Trophoblast cell (in vitro differentiated cells and primary cell): Measurements from ENCODE around the gene ZNF366.

ENCODE experiments used
- DNase-seq, 2 donors: peaks; one replicate each; pipeline ENCODE4 v3.0.0-alpha.2; 2016
- H2AFZ ChIP-seq: 2 replicates; pipeline ENCODE4 v1.6.1; 2013; ENCODE audit warnings: low read length, moderate library complexity, mild to moderate bottlenecking; ENCODE audit not compliant: insufficient read depth, poor library complexity
- H2AK5ac ChIP-seq: 2 replicates; pipeline ENCODE4 v1.6.1; 2013; ENCODE audit warnings: mild to moderate bottlenecking, low read length
- H2BK120ac ChIP-seq: 2 replicates; pipeline ENCODE4 v1.6.1; 2013; ENCODE audit warnings: low read length, mild to moderate bottlenecking, moderate library complexity; ENCODE audit not compliant: insufficient read depth, poor library complexity
- H2BK12ac ChIP-seq: 2 replicates; pipeline ENCODE4 v1.6.1; 2013; ENCODE audit warnings: mild to moderate bottlenecking, low read length, moderate library complexity
- H2BK5ac ChIP-seq: 2 replicates; pipeline ENCODE4 v1.6.1; 2013; ENCODE audit warnings: low read length, low read depth, moderate library complexity, mild to moderate bottlenecking; ENCODE audit not compliant: poor library complexity
- H3K14ac ChIP-seq: 2 replicates; pipeline ENCODE4 v1.6.1; 2013; ENCODE audit warnings: mild to moderate bottlenecking, low read length
- H3K18ac ChIP-seq: 2 replicates; pipeline ENCODE4 v1.6.1; 2013; ENCODE audit warnings: mild to moderate bottlenecking, low read length
- H3K23ac ChIP-seq: 2 replicates; pipeline ENCODE4 v1.6.1; 2013; ENCODE audit warnings: low read length
- H3K27ac ChIP-seq: 2 replicates; pipeline ENCODE4 v1.5.1; 2013; ENCODE audit warnings: low read depth, mild to moderate bottlenecking, inconsistent platforms, low read length, moderate library complexity
- H3K27me3 ChIP-seq: 2 replicates; pipeline ENCODE4 v1.6.1; 2013; ENCODE audit warnings: inconsistent platforms, mild to moderate bottlenecking, low read length, moderate library complexity; ENCODE audit not compliant: insufficient read depth
- H3K36me3 ChIP-seq, 2 experiments: 1 replicate in 1 of 2; 2 replicates in 1 of 2; pipeline ENCODE4 v1.6.1; 2013; ENCODE audit warnings: low read length in 2 of 2, mild to moderate bottlenecking in 2 of 2, moderate library complexity in 1 of 2; ENCODE audit not compliant: insufficient read depth in 2 of 2, control insufficient read depth in 1 of 2
- H3K4ac ChIP-seq: 2 replicates; pipeline ENCODE4 v1.6.1; 2013; ENCODE audit warnings: low read depth, mild to moderate bottlenecking, low read length, moderate library complexity
- H3K4me1 ChIP-seq, 2 experiments: 1 replicate in 1 of 2; 2 replicates in 1 of 2; pipeline ENCODE4 v1.6.1; 2013; ENCODE audit warnings: low read length in 2 of 2, mild to moderate bottlenecking in 2 of 2, moderate library complexity in 1 of 2; ENCODE audit not compliant: insufficient read depth in 2 of 2, control insufficient read depth in 1 of 2
- H3K4me2 ChIP-seq: 2 replicates; pipeline ENCODE4 v1.6.1; 2013; ENCODE audit warnings: inconsistent platforms, mild to moderate bottlenecking, low read length, moderate library complexity
- H3K4me3 ChIP-seq: 2 replicates; pipeline ENCODE4 v1.5.1; 2013; ENCODE audit warnings: mild to moderate bottlenecking, low read depth, low read length, inconsistent platforms
- H3K79me1 ChIP-seq: one replicate; pipeline ENCODE4 v1.6.1; 2013; ENCODE audit warnings: low read length
- H3K79me2 ChIP-seq: 2 replicates; pipeline ENCODE4 v1.6.1; 2013; ENCODE audit warnings: low read length, mild to moderate bottlenecking; ENCODE audit not compliant: control insufficient read depth, insufficient read depth, poor library complexity
- H3K9ac ChIP-seq: 2 replicates; pipeline ENCODE4 v1.6.1; 2013; ENCODE audit warnings: mild to moderate bottlenecking, low read length
- H3K9me3 ChIP-seq: 2 replicates; pipeline ENCODE4 v1.6.1; 2013; ENCODE audit warnings: low read depth, mild to moderate bottlenecking, control low read depth, inconsistent platforms, low read length; ENCODE audit not compliant: insufficient read depth
- H4K12ac ChIP-seq: 2 replicates; pipeline ENCODE4 v1.6.1; 2013; ENCODE audit warnings: low read depth, mild to moderate bottlenecking, low read length, moderate library complexity
- H4K8ac ChIP-seq: 2 replicates; pipeline ENCODE4 v1.6.1; 2013; ENCODE audit warnings: low read depth, mild to moderate bottlenecking, low read length, moderate library complexity
- H4K91ac ChIP-seq: one replicate; pipeline ENCODE4 v1.6.1; 2013; ENCODE audit warnings: low read depth, mild to moderate bottlenecking, low read length, moderate library complexity
- WGBS: extraction: QIAGEN DNeasy Blood & Tissue Kit; methylation state at CpG from one replicate; pipeline ENCODE4 v1.1.7; 2013; ENCODE audit warnings: missing lambda C conversion rate; ENCODE audit not compliant: insufficient read length, insufficient coverage; ENCODE audit errors: extremely low coverage; 5-methylcytosine and 5-hydroxymethylcytosine counted together

Gene ZNF366

DNA sequence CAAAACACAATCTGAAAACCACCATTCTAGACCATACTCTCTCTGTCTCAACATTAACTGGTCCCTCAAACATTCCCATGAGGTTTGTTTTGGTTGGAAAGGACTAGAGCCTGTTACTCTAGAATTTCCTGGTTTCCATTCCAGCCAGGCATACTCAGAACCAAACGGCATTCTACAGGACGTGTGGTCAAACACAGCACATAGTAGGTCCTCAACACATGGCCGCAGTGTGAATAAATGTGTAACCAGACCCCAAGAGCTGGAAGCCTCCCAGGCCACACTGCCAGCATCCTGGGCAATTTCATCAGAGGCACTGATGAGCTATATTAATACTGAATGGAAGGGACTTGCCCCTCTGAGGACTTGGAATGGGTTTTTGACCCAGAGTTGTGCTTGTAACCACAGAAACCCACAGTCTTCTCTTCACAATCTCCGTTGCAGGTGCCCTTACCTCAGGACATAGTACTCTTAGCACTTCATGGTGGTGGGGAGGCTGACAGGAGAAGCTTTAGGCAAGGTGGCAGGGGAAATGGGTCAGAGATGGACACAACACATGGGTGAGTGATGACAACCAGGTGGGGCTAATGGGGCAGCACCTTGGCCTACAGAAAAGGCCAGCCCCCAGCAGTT is 66.0 kb downstream of the ZNF366 start:
- H3K79me1 ChIP-seq = no peaks in the 10 kb centered on the region
- H2BK12ac ChIP-seq = no peak overlapping the region
- H3K27me3 ChIP-seq = no peaks in the 10 kb centered on the region
- no CpG with 5 or more reads among the region's 4 CpGs for WGBS
- DNase-seq = no peak
- H4K91ac ChIP-seq = peak overlapping the region; percentile 15
- H3K27ac ChIP-seq = no peak overlapping the region
- H2BK5ac ChIP-seq = no peak overlapping the region
- no peaks in the 10 kb centered on the region for H3K9me3 ChIP-seq
- no peak overlapping the region for H3K4me2 ChIP-seq
- no peak overlapping the region for H3K9ac ChIP-seq
- H4K12ac ChIP-seq = no peak overlapping the region
- no peak overlapping the region for H3K4me3 ChIP-seq
- H3K23ac ChIP-seq = no peak overlapping the region
- H3K18ac ChIP-seq = no peak overlapping the region
- no peak overlapping the region for H2AK5ac ChIP-seq
- no peaks in the 10 kb centered on the region for H3K79me2 ChIP-seq
- peaks cover 3% of the 10 kb centered on the region in 2 experiments for H3K4me1 ChIP-seq
- no peak overlapping the region for H2AFZ ChIP-seq
- H3K4ac ChIP-seq = no peak overlapping the region
- H4K8ac ChIP-seq = peak overlapping the region; percentile 43
- H3K36me3 ChIP-seq = no peaks in the 10 kb centered on the region
- peak overlapping the region; percentile 69 for H2BK120ac ChIP-seq
- H3K14ac ChIP-seq = peak overlapping the region; percentile 16

- H2BK5ac ChIP-seq = no peak overlapping the region
- DNase-seq = no peak
- no peaks in the 10 kb centered on the region for H3K79me2 ChIP-seq
- H3K4me1 ChIP-seq = peaks cover 3% of the 10 kb centered on the region in 2 experiments
- H2AFZ ChIP-seq = no peak overlapping the region
- no peak overlapping the region for H3K4ac ChIP-seq
- H4K8ac ChIP-seq = no peak overlapping the region
- H2BK120ac ChIP-seq = no peak overlapping the region
- no peak overlapping the region for H3K14ac ChIP-seq
- H3K36me3 ChIP-seq = no peaks in the 10 kb centered on the region
- no peaks in the 10 kb centered on the region for H3K79me1 ChIP-seq
- H4K12ac ChIP-seq = no peak overlapping the region
- no peak overlapping the region for H3K23ac ChIP-seq
- H3K18ac ChIP-seq = no peak overlapping the region
- no peak overlapping the region for H3K27ac ChIP-seq
- H3K4me2 ChIP-seq = no peak overlapping the region
- H2AK5ac ChIP-seq = no peak overlapping the region
- no peak overlapping the region for H3K9ac ChIP-seq
- no peaks in the 10 kb centered on the region for H3K27me3 ChIP-seq
- H3K4me3 ChIP-seq = no peak overlapping the region
- no peaks in the 10 kb centered on the region for H3K9me3 ChIP-seq
- WGBS = no CpG with 5 or more reads among the region's 1 CpG
- H4K91ac ChIP-seq = no peak overlapping the region
- no peak overlapping the region for H2BK12ac ChIP-seq
Observed at GRCh38 chr5:72440207-72440638, 67.0 kb downstream of the ZNF366 start.

DNA sequence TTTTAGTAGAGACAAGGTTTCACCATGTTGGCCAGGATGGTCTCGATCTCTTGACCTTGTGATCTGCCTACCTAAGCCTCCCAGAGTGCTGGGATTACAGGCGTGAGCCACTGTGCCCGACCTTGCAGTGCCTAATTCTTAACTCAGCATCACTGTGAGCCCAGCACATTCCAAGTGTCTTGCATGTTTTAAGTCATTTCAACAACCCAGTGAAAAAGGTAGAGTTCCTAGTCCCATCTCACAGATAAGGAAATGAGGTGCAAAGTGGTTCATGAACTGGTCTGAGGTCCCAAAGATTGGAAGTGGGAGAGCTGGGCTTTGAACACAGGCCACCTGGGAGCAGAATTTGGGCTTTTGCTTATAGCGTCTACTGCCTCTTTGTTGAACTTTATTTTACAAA is 68.0 kb downstream of the ZNF366 start:
- Histone ChIP-seq H3K27ac (no peak overlapping the region), H3K23ac (no peak overlapping the region), H3K9ac (no peak overlapping the region), H3K79me2 (no peaks in the 10 kb centered on the region), H3K14ac (no peak overlapping the region), H2BK5ac (no peak overlapping the region), H3K4me3 (no peak overlapping the region), H3K4me1 (peaks cover 3% of the 10 kb centered on the region in 2 experiments), H2AK5ac (no peak overlapping the region), H3K18ac (no peak overlapping the region), H2AFZ (no peak overlapping the region), H2BK120ac (no peak overlapping the region), H3K4me2 (no peak overlapping the region), H3K4ac (no peak overlapping the region), H3K27me3 (no peaks in the 10 kb centered on the region), H4K8ac (no peak overlapping the region), H4K12ac (no peak overlapping the region), H2BK12ac (no peak overlapping the region), H3K36me3 (no peaks in the 10 kb centered on the region), H3K79me1 (no peaks in the 10 kb centered on the region), H3K9me3 (no peaks in the 10 kb centered on the region), H4K91ac (no peak overlapping the region)
- no peak for DNase-seq
- no CpG with 5 or more reads among the region's 4 CpGs for WGBS

DNA sequence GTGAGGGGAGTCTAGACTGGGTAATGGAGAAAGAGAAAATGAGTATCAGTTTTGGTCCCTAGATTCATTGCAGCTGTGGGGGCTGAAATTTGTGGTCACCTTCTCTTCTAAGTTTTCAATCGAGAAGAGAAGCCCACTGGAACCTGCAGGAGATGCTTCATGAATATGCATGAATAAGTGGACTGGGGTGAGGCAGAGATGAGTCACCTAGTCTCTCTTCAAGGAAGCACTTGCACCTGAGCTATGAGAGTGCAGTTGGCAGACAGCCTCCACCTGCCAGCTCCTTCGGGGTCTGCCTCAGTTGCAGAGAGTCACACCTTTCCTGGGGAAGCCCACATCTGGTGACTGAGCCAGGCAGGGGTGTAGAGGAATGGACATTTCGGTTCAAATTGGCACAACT is 69.1 kb downstream of the ZNF366 start:
- Histone ChIP-seq H3K27ac (no peak overlapping the region), H3K79me1 (peaks cover 1% of the 10 kb centered on the region), H3K27me3 (no peaks in the 10 kb centered on the region), H2AK5ac (no peak overlapping the region), H3K23ac (no peak overlapping the region), H4K91ac (no peak overlapping the region), H4K8ac (no peak overlapping the region), H2BK5ac (no peak overlapping the region), H3K4me2 (no peak overlapping the region), H3K4ac (no peak overlapping the region), H3K4me3 (no peak overlapping the region), H2BK12ac (no peak overlapping the region), H2AFZ (no peak overlapping the region), H3K36me3 (no peaks in the 10 kb centered on the region), H4K12ac (no peak overlapping the region), H3K4me1 (no peaks in the 10 kb centered on the region), H3K9me3 (no peaks in the 10 kb centered on the region), H3K9ac (no peak overlapping the region), H2BK120ac (no peak overlapping the region), H3K18ac (no peak overlapping the region), H3K14ac (no peak overlapping the region), H3K79me2 (no peaks in the 10 kb centered on the region)
- no CpG with 5 or more reads among the region's 3 CpGs for WGBS
- no peak for DNase-seq
